Hematopoietic multipotent progenitor cell treated with erythropoietin and hydrocortisone succinate and interleukin-3 and kit ligand, for 17 days (in vitro differentiated cells): Measurements from ENCODE around the gene GOLGA7B.
"Not testable (repeated sequence)": the region's sequence is repeated elsewhere in the genome, so short reads cannot be mapped to it uniquely, and the experiment has no call there.

Source experiments
- DNase-seq: peaks from one replicate; pipeline ENCODE4 v3.0.0-alpha.2; 2015; ENCODE audit warnings: low spot score

GOLGA7B gene

DNA sequence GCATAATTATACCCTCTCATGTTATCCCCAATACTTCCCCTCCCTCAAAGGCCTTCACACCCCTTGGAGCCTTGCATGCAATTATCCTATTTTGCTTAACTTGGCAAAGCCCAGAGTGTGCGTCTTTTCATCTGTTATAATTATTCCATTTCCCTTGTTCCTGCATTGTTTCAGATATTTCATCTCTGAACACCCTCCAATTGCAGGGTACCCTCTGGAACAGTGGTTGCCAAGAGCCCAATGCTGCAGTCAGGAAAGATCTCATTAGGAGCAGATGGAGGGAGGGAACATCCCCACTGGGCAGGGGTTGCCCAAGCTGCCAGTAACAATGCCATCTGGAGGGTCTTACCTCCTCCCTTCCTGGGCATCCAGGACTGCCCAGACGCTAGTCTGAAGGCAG lies 18.4 kb upstream of the GOLGA7B start:
- no peak for DNase-seq

GRCh38 chr10:97836446-97836845 lies 13.2 kb upstream of the GOLGA7B start:
- no peak for DNase-seq

DNA sequence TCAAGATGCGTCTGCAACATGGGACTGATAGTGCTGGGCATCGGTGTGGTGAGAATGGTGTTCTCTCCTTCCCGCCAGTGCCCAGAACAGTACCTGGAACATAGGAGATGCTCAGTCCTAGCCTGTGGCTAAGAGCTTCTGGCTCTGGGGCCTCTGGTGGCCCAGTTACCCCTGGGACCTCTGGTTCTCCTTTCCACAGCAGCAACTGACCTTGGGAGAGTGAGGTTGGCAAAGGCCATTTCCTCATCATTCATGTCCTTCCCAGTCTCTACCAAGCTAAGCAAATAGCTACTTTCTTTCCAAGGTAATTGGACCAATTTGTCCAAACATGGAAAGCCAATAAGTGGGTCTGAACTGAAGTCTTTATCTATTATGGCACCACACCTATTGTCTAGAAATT lies 11.6 kb upstream of the GOLGA7B start:
- DNase-seq: no peak

DNA sequence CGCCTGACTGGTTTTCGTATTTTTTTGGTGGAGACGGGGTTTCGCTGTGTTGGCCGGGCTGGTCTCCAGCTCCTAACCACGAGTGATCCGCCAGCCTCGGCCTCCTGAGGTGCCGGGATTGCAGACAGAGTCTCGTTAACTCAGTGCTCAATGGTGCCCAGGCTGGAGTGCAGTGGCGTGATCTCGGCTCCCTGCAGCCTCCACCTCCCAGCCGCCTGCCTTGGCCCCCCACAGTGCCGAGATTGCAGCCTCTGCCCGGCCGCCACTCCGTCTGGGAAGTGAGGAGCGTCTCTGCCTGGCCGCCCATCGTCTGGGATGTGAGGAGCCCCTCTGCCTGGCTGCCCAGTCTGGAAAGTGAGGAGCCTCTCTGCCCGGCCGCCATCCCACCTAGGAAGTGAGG lies 8.5 kb upstream of the GOLGA7B start:
- not testable (repeated sequence) for DNase-seq

DNA sequence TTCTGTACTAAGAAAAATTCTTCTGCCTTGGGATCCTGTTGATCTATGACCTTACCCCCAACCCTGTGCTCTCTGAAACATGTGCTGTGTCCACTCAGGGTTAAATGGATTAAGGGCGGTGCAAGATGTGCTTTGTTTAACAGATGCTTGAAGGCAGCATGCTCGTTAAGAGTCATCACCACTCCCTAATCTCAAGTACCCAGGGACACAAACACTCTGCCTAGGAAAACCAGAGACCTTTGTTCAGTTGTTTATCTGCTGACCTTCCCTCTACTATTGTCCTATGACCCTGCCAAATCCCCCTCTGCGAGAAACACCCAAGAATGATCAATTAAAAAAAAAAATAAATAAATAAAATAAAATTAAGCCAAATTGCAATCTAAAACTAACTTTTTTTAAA lies 7.5 kb upstream of the GOLGA7B start:
- DNase-seq: not testable (repeated sequence)

DNA sequence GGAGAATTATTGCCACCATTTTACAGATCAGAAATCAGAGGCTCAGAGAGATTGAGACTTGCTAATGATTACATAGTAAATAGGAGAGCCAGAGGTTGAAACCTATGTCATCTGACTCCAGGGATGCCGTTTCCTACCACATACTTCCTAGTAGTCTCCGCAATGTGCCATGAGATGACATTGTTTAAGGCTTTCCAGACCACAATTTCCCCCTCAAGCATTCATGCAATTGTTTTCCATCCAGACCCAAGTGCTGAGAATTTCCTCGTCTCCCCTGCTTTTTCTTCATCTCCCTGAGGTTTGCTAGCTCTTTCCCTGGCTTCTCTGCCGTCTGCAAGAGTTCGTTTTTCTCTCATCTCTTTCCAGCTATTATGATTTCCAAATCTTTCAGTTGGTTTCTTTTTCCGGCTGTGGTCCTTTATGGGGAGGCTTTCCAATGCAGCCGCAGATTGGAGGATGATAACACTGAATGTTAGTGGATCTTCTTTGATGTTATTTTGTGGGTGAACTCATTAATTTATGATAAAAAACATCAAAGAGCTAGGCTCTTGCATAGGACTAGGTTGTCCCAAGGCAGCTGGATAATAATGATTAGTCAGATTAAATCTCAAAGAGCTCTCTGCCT lies 6.9 kb upstream of the GOLGA7B start:
- no peak for DNase-seq

GRCh38 chr10:97843281-97843671 lies 6.4 kb upstream of the GOLGA7B start:
- DNase-seq: no peak

DNA sequence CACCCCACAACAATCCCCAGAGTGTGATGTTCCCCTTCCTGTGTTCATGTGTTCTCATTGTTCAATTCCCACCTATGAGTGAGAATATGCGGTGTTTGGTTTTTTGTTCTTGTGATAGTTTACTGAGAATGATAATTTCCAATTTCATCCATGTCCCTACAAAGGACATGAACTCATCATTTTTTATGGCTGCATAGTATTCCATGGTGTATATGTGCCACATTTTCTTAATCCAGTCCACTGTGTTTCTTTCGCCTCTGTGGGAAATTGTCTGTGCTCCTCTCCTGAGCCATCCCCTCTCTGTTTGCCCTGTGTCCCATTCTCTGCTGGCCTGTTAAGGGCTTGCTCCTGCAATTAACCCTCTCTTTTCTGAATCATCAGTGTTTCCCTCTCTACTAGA lies 5.7 kb upstream of the GOLGA7B start:
- DNase-seq: not testable (repeated sequence)

DNA sequence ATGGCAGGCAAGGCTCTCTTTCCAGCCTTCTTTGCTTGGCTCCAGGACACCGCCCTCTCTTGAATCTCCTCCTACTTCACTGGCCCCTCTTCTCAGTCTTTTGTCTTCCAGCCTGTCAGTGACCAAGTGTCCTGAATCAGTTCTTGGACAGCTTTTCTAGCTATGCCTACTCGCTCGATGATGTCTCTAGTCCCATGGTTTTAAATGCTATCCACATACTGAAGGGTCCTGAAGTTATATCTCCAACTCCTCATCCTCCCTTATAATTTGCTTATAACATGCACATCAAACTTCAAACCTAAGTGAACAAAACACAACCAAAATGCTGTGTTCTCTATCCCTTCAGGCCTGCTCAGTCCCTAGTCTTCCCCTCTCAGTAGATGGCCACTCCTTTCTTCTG lies 5.0 kb upstream of the GOLGA7B start:
- no peak for DNase-seq

DNA sequence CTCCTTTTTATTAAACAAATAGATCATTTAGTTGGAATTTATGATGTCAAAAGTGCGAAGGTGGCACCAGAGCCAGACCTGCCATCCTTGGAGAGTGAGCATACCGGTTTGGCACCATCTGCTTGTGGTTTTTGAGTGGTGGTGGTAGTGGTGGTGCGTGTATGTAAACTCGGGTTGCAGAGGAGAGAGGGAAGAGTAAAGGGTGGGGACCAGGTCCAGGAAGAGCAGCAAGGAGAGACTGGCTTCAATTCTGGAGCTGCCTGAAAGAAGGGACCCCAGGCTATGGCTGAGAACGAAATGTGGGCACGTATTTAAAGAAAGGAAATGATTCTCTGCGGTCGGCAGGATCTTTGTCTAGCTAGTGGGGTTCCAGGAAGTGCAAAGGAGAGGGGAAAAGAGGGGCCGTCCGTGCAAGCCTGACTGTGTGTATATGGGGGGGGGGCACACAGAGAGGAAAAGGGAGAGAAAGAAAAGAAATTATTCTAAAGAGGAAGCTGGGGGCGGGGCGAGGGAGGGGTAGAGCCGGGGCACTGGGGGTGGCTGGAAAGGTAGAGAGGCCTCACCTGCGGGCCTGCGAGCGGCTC lies 448 bp upstream of the GOLGA7B start:
- DNase-seq: no peak

GRCh38 chr10:97850446-97850845 lies 803 bp downstream of the GOLGA7B start:
- no peak for DNase-seq

GRCh38 chr10:97851341-97852001 lies 1.8 kb downstream of the GOLGA7B start:
- no peak for DNase-seq

DNA sequence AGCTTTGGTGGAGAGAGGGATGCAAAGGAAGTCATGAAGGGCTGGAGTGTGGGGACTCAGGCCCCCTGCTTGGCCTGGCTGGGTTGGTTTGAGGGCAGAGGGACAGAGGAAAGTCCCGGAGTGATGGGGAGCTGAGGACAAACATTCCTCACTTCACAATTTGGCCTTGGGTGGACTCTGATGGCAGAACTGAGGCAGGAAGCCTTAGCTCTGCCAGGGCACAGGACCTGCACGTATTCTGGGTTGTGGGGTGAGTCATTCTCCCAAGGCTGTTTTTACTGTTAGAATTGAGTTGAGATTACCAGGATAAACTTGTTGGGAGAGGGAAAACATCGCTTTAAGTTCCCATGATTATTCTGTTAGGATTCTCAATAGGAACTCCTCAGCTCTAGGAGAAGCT lies 2.6 kb downstream of the GOLGA7B start:
- DNase-seq: no peak

DNA sequence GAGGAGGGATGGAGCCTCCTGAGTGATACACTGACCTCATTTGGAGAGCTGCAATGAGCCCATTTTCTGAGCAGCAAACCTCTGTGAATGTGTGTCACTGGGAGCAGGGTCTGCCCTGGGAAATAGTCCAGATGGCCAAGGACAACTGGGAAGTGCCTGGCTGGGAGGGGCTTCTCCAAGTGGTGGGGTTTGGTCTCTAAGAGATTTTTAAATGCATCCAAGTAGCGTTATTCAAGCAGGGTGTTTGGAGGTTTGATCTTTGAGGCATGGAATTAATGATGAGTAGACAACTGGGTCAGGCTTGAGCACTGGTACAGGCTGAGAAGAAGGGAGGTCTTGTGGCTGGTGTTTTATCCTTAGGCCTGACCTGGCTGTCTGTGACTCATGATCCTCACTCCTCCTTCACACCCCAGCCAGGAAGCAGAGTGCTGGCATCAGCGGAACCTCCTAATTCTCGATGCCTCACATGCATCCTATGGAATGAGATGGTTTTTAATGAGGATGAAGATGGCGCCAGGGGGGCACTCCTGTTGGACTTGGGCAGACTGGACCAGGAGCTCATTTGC lies 3.3 kb downstream of the GOLGA7B start:
- DNase-seq: no peak

DNA sequence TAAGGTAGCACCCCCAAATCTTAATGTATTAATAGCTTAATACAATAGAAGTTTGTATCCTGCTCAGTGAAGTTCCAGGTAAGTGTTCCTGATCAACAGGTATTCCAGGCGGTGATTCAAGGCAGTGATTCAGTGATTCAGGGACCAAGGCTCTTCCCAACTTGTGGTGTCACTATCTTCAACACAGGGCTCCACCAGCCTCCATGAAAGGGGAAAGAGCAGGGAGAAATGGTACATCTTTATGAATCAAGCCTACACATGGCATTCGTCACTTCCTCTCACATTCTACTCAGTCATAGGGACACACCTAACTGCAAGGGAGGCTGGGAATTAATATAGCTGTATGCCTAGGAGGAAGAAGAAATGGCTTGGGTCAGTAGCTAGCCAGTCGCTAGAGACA lies 5.1 kb downstream of the GOLGA7B start:
- no peak for DNase-seq

GRCh38 chr10:97858001-97858439 lies 8.4 kb downstream of the GOLGA7B start:
- no peak for DNase-seq

DNA sequence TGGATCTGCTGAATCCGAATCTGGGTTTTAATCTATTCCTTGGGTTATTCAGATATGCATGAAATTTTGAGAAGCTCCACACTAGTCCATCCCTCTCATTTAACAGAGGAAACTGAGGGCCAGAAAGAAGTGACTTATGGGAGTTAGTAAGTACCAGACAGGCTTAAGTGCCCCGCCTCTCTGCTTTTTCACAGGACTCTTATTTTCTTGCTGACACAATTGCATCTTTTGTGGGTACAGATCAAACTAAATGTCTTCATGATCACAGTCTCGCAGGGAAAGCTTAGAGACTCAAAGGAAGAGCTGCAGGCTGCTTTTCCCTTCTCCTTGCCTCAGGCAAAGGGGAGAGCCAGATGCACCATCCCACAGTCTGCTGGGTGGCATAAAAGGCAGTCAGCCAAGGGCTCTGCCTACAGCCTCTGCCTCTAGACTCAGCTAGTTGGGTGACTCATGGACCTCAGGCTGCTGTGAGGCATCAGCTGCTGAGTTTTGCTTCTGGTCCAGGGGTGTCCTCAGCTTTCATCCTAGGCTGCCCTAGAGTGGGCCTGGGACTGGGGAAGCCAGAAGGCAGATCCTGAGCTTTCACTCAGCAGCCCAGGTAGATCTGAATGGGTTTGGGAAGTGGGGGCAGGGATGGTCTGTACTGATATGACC lies 11.6 kb downstream of the GOLGA7B start:
- no peak for DNase-seq

DNA sequence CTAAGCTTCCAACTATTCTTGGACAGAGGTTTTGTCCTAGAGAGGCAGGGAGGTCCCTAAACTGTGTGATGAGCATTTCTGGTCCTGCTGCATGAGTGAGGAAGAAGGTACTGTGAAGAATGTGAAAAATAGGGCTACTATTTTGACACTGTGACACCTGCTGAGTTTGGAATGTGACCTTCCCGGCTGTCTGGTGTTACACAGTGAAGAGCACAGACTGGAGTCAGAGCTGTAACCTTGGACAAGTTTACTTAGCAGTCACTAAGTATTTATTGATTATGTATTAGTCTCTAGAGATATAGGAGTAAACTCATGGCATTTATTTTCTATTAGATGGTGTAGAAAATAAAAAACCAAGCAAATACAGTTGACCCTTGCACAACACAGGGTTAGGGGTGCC lies 12.3 kb downstream of the GOLGA7B start:
- no peak for DNase-seq

DNA sequence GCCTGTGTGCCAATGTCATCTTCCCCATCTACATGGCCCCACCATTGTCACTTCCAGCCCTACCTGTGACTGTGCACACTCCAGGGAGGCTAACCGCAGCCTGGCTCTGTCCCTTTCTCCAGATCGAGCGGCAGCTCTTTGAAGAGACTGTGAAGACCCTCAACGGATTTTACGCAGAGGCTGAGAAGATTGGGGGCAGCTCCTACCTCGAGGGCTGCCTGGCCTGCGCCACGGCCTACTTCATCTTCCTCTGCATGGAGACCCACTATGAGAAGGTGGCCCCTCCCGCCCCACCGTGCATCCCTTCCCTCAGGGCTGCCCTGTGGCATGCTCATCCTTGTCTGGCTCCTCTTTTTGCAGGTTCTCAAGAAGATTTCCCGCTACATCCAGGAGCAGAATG lies 14.2 kb downstream of the GOLGA7B start:
- no peak for DNase-seq

- no peak for DNase-seq
These were observed 15.8 kb downstream of the GOLGA7B start for GRCh38 chr10:97865488-97865887.

GRCh38 chr10:97866524-97867219 lies 17.0 kb downstream of the GOLGA7B start:
- no peak for DNase-seq

DNA sequence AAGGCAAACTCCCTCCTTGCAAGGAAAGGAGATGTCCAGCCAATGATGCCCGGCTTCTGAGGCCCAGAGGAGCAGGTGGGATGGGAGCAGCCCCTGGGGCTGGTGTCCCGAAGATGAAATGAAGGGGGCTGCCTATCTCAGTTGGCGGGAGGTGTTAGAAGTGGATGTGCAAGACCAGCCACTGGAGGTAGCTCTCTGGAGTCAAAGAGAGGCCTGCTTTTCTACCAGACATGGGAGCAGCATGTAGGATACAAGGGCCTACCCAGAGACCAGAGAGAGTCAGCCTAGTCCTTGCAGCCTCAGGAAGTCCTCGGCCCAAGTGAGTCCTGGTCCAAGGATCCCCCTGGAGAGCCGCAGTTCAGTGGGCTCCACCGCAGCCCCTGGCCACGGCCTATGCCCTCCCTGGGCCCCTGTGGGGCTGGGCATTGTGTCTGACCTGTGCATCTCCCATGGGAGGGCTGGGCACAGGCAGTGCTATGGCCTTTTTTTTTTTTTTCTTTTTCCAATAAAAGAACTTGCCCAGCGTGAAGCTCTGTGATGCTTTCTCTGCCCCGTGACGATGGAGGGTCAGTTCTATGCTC lies 17.7 kb downstream of the GOLGA7B start:
- no peak for DNase-seq
